T47D (cell line): ENCODE results near the gene ATP2C2.
A peak's percentile ranks its signal among the peaks of the same experiment; 100 is the strongest.

Source experiments
- DNase-seq, 2 experiments: peaks; one replicate each; pipeline versions ENCODE4 v3.0.0 to v3.0.0-alpha.2; 2011 to 2012; ENCODE audit warnings: low read depth in 1 of 2, low spot score in 1 of 2
- JUND ChIP-seq: IDR thresholded peaks from 2 replicates; pipeline ENCODE4 v1.6.1; 2012; ENCODE audit warnings: low read depth
- in situ Hi-C: cut with HindIII; loops from 2 replicates; pipeline ENCODE4 v1.10.0; 2016; ENCODE audit warnings: low sequenced_read_pairs, low pct_unique_long_range_greater_than_20kb

ATP2C2 gene

DNA sequence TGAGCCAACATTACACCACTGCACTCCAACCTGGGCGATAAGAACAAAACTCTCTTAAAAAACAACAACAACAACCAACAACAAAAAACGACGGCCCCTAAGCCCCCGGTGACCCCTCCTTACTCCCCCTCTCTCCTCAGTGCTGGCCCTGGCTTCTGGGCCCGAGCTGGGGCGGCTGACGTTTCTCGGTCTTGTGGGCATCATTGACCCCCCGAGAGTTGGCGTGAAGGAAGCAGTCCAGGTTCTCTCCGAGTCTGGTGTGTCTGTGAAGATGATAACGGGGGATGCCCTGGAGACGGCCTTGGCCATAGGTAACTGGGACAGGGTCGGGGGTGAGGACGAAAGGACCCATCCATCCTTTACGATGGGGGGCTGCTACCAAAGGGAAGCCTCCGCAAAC, 83.4 kb downstream of the ATP2C2 start:
- in situ Hi-C loops = no loop called here
- TF ChIP-seq JUND = no peak
- no peak for DNase-seq

DNA sequence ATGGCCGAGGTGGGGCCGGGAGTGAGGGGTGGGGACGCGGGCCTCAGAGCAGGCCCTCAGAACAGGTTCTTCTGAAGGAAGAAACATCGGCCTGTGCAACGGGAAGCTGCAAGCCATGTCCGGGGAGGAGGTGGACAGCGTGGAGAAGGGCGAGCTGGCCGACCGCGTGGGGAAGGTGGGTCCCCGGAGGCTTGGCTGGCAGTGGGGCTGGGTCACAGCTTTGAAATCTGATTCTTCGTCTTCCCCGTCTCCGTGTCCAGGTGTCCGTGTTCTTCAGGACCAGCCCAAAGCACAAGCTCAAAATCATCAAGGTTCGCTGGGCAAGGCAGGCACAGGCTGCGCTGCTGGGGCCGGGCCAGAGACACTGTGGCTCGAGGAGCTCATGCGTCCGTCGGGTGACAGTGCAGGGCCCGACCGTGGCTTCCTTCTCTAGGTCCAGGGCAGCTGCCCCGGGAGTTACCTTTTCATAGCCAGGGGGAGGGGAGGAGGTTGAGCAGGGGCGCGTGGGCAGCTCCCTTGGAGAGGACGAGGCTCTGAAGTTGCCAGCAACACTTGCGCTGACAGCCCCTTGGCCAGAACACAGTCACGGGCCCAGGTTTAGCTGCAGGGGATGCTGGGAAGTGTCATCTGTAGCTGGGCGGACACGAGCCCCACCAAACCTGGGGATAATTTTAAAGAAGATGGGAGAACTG, 84.9 kb downstream of the ATP2C2 start:
- no peak for DNase-seq
- no peak for TF ChIP-seq JUND
- in situ Hi-C loops = no loop called here

DNA sequence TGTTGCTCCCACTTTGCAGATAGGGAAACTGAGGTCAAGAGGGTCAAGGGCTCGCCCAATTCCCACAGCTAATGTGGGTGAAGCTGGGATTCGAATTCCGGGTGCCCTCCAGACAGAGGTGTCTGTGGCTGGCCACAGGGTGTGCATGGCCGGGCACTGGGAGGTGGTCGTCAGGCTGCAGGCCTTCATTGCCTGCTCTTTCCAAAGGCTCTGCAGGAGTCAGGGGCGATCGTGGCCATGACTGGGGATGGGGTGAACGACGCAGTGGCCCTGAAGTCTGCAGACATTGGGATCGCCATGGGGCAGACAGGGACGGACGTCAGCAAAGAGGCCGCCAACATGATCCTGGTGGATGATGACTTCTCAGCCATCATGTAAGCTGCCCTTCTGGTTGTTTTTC, 86.3 kb downstream of the ATP2C2 start:
- no peak for TF ChIP-seq JUND
- no peak for DNase-seq
- in situ Hi-C loops = no loop called here

DNA sequence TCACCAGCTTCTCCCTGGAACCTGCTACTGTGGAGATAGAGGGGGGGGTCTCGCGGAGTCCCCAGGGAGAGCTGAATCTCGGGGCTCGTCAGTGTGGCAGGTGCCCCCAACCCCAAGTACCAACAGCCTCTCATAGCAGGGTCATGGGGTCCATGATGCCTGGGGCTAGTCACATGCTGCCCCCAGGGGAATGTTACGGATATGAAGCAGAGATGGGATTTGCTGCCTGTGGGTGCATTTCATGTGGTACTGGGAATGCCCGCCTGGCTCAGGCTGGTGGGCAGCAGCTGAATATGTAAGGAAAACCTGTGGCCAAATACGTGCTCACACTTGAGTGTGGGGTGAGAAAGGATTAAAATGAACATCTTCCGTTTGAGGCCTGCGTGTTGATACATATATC, 86.7 kb downstream of the ATP2C2 start:
- no peak for TF ChIP-seq JUND
- in situ Hi-C loops = no loop called here
- DNase-seq = no peak

DNA sequence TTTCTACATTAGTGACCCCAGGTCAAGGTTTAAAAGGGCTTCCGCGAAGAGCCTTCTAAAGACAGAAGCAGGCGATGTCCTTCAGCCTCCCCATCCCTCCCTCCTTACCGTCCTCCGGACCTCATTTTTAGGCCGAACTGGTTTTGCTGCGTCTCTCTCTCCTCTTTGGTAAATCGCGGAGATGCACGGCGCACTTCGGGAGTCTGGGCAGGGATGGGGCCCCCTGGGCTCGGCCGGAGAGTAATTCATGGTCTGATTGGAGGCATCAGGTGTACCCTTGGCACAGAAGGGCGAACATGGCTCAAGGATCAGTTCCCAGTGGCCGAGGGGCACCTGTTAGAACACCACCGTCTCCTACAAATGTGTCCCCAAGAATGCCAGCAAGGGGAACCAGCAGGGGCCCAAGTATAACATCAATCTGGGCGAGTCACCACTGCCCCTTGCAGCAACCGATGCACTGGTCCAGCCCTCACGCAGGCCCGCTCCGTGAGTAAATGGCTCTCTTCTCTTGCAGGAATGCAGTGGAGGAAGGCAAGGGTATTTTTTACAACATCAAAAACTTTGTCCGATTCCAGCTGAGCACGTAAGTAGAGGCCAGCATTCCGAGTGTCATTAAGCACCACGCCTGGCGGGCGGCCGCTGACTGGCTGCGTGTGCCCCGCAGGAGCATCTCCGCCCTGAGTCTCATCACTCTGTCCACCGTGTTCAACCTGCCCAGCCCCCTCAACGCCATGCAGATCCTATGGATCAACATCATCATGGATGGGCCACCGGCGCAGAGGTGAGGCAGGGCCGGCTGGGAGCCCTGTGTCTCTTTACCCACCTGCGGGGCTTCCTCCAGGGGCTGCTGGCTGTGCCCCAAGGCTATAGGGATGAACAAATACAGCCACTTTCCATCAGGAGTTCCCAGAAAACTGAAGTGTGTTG, 90.5 kb downstream of the ATP2C2 start:
- in situ Hi-C loops = no loop called here
- no peak for DNase-seq

DNA sequence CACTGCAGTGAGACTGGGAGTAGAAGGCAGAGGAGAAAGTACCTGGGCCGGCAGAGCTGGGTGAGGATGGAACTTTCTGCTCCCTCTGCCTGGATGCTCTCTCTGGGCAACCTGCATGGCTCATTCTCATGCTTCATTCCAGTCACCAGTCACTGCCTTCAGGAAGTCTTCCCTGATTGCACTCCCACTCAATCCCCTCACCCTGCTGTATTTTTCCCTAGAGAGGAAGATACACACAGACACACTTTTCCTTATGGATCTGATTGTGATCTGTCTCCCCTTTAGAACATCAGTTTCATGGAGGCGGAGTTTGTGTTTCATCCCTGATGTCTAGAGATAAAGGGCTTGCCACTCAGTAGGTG, 91.2 kb downstream of the ATP2C2 start:
- no peak for DNase-seq
- in situ Hi-C loops = no loop called here
- no peak for TF ChIP-seq JUND

More for the DNA sequence above, 90.5 kb downstream of the ATP2C2 start:
- no peak for TF ChIP-seq JUND

- in situ Hi-C loops = no loop called here
- DNase-seq = no peak
- no peak for TF ChIP-seq JUND
Measured at GRCh38 chr16:84459941-84460405, 91.6 kb downstream of the ATP2C2 start.

GRCh38 chr16:84460406-84461028, 92.2 kb downstream of the ATP2C2 start:
- TF ChIP-seq JUND = no peak
- in situ Hi-C loops = no loop called here
- no peak for DNase-seq

GRCh38 chr16:84461029-84461412, 92.7 kb downstream of the ATP2C2 start:
- TF ChIP-seq JUND = no peak
- in situ Hi-C loops = no loop called here
- DNase-seq = peak in 1 of 2 experiments; percentile 24

DNA sequence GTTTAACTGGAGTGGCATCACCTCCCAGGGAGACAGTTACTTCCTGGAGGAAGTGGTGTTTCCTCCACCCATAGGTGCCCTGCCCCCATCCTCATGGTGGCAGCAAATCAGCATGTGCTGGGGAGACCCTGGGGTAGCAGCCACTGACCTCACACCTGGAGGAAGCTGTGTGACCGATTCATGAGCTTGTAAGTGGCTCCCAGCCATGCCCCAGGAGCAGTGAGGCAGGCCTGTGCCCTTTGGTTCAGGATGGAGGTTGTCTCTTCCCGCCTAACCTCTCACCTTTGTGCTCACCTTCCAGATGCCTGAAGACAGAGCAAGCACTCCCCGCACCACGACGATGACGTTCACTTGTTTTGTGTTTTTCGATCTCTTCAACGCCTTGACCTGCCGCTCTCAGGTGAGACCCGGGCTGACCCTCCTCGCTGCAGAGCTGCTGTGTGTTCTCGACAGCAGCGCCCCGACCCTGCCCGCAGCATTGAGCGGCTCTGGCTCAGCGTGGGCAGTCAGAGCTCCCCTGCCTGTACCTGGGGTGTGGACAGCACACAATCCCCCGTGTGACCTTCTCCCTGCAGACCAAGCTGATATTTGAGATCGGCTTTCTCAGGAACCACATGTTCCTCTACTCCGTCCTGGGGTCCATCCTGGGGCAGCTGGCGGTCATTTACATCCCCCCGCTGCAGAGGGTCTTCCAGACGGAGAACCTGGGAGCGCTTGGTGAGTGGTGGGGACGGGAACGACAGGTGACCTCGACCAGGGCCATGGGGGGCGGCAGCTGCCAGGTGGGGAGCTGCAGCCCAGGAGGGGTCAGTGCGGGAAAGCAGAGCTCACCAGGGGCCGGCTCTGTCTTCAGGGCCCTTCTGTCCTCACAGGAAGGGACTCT, 93.3 kb downstream of the ATP2C2 start:
- TF ChIP-seq JUND = no peak
- in situ Hi-C loops = no loop called here
- no peak for DNase-seq

GRCh38 chr16:84462296-84463210, 94.2 kb downstream of the ATP2C2 start:
- DNase-seq = no peak
- in situ Hi-C loops = no loop called here
- TF ChIP-seq JUND = no peak
